Panc1 (cell line): ENCODE data around the gene ZNF282. TPM values are rescaled to one million over a fixed set of nuclear protein-coding genes. Genes with fewer than 3 reads are reported as not detected.

ENCODE experiments used
- ATAC-seq: fragments of 200-7000 bp; cut with Tn5 transposase; 2 replicates; pipeline ENCODE4 v1.9.1; 2020; ENCODE audit warnings: mild to moderate bottlenecking, moderate library complexity
- BruUV-seq: library from RNA; stranded (reverse); fragments of 400-500 nt; replicated peaks from 2 replicates; lab custom pipeline; 2021; lab: Mats Ljungman, UMichigan
- CTCF ChIA-PET: fragments of 300-600 bp; sonication (Branson Sonifier 250); formaldehyde crosslinking; loops from one replicate; lab custom pipeline; 2022; ENCODE audit warnings: antibody characterized with exemption; lab: Charles Lee
- POLR2A ChIA-PET: fragments of 300-600 bp; sonication (Branson Sonifier 250); formaldehyde crosslinking; loops from one replicate; lab custom pipeline; 2022; ENCODE audit warnings: antibody characterized with exemption; lab: Charles Lee
- DNase-seq: peaks from one replicate; pipeline ENCODE4 v3.0.0-alpha.2; 2010; ENCODE audit warnings: low read depth, low spot score
- H3K27ac ChIP-seq: 2 replicates; pipeline ENCODE4 v1.5.1; 2011; ENCODE audit warnings: mild to moderate bottlenecking, low read length, inconsistent platforms
- H3K27me3 ChIP-seq: fragments of 200-500 bp; sonication (Bioruptor generic); 2 replicates; pipeline ENCODE4 v1.6.0; 2014; ENCODE audit warnings: low read length, inconsistent platforms; ENCODE audit not compliant: control insufficient read depth, insufficient read depth
- H3K36me3 ChIP-seq: fragments of 200-500 bp; sonication (Bioruptor generic); 2 replicates; pipeline ENCODE4 v1.5.1; 2014; ENCODE audit warnings: inconsistent platforms, mild to moderate bottlenecking, low read length, moderate library complexity; ENCODE audit not compliant: control insufficient read depth, insufficient read depth
- H3K4me1 ChIP-seq: 2 replicates; pipeline ENCODE4 v1.5.1; 2011; ENCODE audit warnings: inconsistent platforms, mild to moderate bottlenecking, low read length, moderate library complexity; ENCODE audit not compliant: control insufficient read depth, insufficient read depth
- H3K4me3 ChIP-seq, 2 experiments: 2 replicates each; pipeline ENCODE4 v1.5.1; 2011 to 2012; ENCODE audit warnings: low read depth in 2 of 2, low read length in 2 of 2, mild to moderate bottlenecking in 2 of 2, inconsistent platforms in 1 of 2, moderate library complexity in 1 of 2
- H3K9me3 ChIP-seq: fragments of 200-500 bp; sonication (Bioruptor generic); 2 replicates; pipeline ENCODE4 v1.5.1; 2014; ENCODE audit warnings: low read depth, mild to moderate bottlenecking, inconsistent platforms, low read length, moderate library complexity; ENCODE audit not compliant: control insufficient read depth, insufficient read depth
- CTCF ChIP-seq: fragments of 450-650 bp; IDR thresholded peaks from 2 replicates; pipeline ENCODE4 v1.5.1; 2017; ENCODE audit warnings: mild to moderate bottlenecking
- POLR2AphosphoS5 ChIP-seq: IDR thresholded peaks from 2 replicates; pipeline ENCODE4 v1.6.1; 2012; ENCODE audit warnings: mild to moderate bottlenecking, low read depth, low read length, moderate library complexity
- REST ChIP-seq, 2 experiments: IDR thresholded peaks; 2 replicates each; pipeline ENCODE4 v1.6.1; 2011 to 2012; ENCODE audit warnings: low read depth in 2 of 2, control low read depth in 1 of 2, low read length in 1 of 2, mild to moderate bottlenecking in 1 of 2, moderate library complexity in 1 of 2; ENCODE audit not compliant: insufficient read depth in 1 of 2
- SIN3A ChIP-seq: IDR thresholded peaks from 2 replicates; pipeline ENCODE4 v1.6.1; 2012; ENCODE audit warnings: low read depth, mild to moderate bottlenecking, low read length, moderate library complexity, borderline replicate concordance; ENCODE audit not compliant: insufficient read depth
- TCF7L2 ChIP-seq: IDR thresholded peaks from 2 replicates; pipeline ENCODE4 v1.6.1; 2011; ENCODE audit warnings: mild to moderate bottlenecking, low read depth, low read length, inconsistent platforms
- in situ Hi-C: cut with HindIII; loops from 2 replicates; pipeline ENCODE4 v1.10.0; 2016; ENCODE audit warnings: low sequenced_read_pairs, low pct_unique_long_range_greater_than_20kb
- intact Hi-C: fragments of 100-400 bp; cut with micrococcal nuclease; formaldehyde crosslinking; loops from one replicate; pipeline ENCODE4 v1.10.0; 2022; ENCODE audit not compliant: unreplicated experiment
- total RNA-seq: library from RNA; stranded (reverse); gene quantifications from one replicate; pipeline ENCODE4 v1.2.1, GENCODE V29; 2021; ENCODE audit not compliant: unreplicated experiment

The ZNF282 gene
- total RNA-seq, 1 experiment from 2014 or later = 31.6 TPM

DNA sequence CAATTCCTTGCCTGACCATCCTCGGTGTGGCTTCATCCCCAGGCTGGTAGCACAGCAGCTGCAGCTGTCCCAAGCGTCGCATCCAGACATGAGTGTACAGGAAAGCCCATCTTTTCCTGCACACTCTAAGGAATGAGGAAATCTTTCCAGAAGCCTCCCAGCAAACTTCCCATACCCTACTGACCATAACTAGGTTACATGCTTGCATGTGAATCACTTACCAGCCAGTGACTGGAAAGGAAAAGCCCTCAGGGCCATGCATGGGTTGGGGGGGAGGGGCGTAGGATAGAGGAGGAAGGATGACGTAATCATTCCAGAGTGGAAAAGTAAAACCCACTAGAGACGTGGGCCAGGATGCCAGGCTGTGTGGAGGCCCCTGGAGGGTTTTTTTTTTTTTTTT lies 25.2 kb downstream of the ZNF282 start:
- in situ Hi-C loops (no loop called here), intact Hi-C loops (no loop called here)
- no peaks in the 10 kb centered on the region for H3K4me1 ChIP-seq
- ChIA-PET CTCF (no interaction called here), POLR2A (no interaction called here)
- H3K27me3 ChIP-seq = no peaks in the 10 kb centered on the region
- no peak overlapping the region for H3K27ac ChIP-seq
- TF ChIP-seq POLR2AphosphoS5 = no peak
- H3K9me3 ChIP-seq = no peaks in the 10 kb centered on the region
- no peak overlapping the region for H3K4me3 ChIP-seq
- peaks cover 3% of the 10 kb centered on the region; the same call in 1 of the 2 replicates for H3K36me3 ChIP-seq
- BruUV-seq = no TSS peak
- ATAC-seq (no peak), DNase-seq (no peak)

DNA sequence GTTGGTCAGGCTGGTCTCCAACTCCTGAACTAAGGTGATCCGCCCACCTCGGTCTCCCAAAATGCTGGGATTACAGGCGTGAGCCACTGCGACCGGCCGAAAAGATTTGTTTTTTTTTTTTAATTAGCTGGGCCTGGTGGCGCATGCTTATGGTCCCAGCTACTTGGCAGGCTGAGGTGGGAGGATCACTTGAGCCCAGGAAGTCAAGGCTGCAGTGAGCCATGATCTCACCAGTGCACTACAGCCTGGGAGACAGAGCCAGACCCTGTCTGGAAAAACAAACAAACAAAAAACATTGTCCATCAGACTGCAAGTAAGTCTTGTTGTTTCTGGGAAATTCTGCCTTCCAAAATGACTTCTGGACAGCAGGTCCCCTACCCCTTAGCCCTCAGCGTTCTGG lies 27.8 kb downstream of the ZNF282 start:
- POLR2A ChIA-PET = no interaction called here
- ATAC-seq = no peak
- no peaks in the 10 kb centered on the region for H3K9me3 ChIP-seq
- CTCF ChIA-PET = no interaction called here
- in situ Hi-C loops (no loop called here), intact Hi-C loops (no loop called here)
- no peak for DNase-seq
- no peak overlapping the region for H3K4me3 ChIP-seq
- H3K36me3 ChIP-seq = no peaks in the 10 kb centered on the region
- H3K27ac ChIP-seq = no peak overlapping the region
- H3K4me1 ChIP-seq = no peaks in the 10 kb centered on the region
- H3K27me3 ChIP-seq = no peaks in the 10 kb centered on the region
- BruUV-seq = no TSS peak
- no peak for TF ChIP-seq CTCF
- no peak for TF ChIP-seq POLR2AphosphoS5
- no peak for TF ChIP-seq TCF7L2
- no peak for TF ChIP-seq REST (IDR thresholded peaks at IDR 0.05; ENCODE audit: insufficient read depth in 1 of 2, low read depth in 2 of 2, low read length in 1 of 2)
- no peak for TF ChIP-seq SIN3A

- in situ Hi-C loops = no loop called here
- no peak for TF ChIP-seq CTCF
- TF ChIP-seq POLR2AphosphoS5 = no peak
- no peak for TF ChIP-seq REST (IDR thresholded peaks at IDR 0.05; ENCODE audit: insufficient read depth in 1 of 2, low read depth in 2 of 2, low read length in 1 of 2)
- TF ChIP-seq TCF7L2 = no peak
- no peak for TF ChIP-seq SIN3A
- CTCF ChIA-PET = no interaction called here
Measured at GRCh38 chr7:149223761-149224160, 28.4 kb downstream of the ZNF282 start.

More at GRCh38 chr7:149223761-149224160, 28.4 kb downstream of the ZNF282 start:
- no peaks in the 10 kb centered on the region for H3K9me3 ChIP-seq
- ATAC-seq (no peak), DNase-seq (no peak)
- H3K36me3 ChIP-seq = no peaks in the 10 kb centered on the region
- no peaks in the 10 kb centered on the region for H3K27me3 ChIP-seq
- no peak overlapping the region for H3K27ac ChIP-seq
- intact Hi-C loops = no loop called here
- BruUV-seq = no TSS peak
- no peaks in the 10 kb centered on the region for H3K4me1 ChIP-seq
- POLR2A ChIA-PET = interaction anchor here (0.7 kb wide), 1 partner anchor 215 kb away, joined by 4 read pairs; no protein-coding TSS in a partner anchor
- H3K4me3 ChIP-seq = no peak overlapping the region
